Central memory CD8-positive, alpha-beta T cell (primary cell): ENCODE measurements around the gene SMC5.
"Not testable (repeated sequence)": the region's sequence is repeated elsewhere in the genome, so short reads cannot be mapped to it uniquely, and the experiment has no call there.

Source experiments
- ATAC-seq: fragments of 150-1000 bp; cut with Tn5 transposase; replicated peaks from 2 replicates; pipeline ENCODE4 v1.10.0; 2022; ENCODE audit warnings: mild to moderate bottlenecking, moderate FRiP score, moderate number of reproducible peaks; ENCODE audit not compliant: poor library complexity, severe bottlenecking; ENCODE audit errors: extremely low read depth
- DNase-seq, 2 donors: peaks; one replicate each; pipeline ENCODE4 v3.0.0; 2021; ENCODE audit warnings: low spot score in 2 of 2
- H3K27ac Mint-ChIP-seq: one replicate; pipeline ENCODE4 v1.8.0; 2022; ENCODE audit warnings: low read depth, mild to moderate bottlenecking, moderate library complexity, mixed read lengths
- H3K27me3 Mint-ChIP-seq: one replicate; pipeline ENCODE4 v1.8.0; 2022; ENCODE audit warnings: mixed read lengths
- H3K36me3 Mint-ChIP-seq: one replicate; pipeline ENCODE4 v1.8.0; 2022; ENCODE audit warnings: mild to moderate bottlenecking, moderate library complexity, mixed read lengths; ENCODE audit not compliant: insufficient read depth
- H3K4me1 Mint-ChIP-seq: one replicate; pipeline ENCODE4 v1.8.0; 2022; ENCODE audit warnings: mixed read lengths
- H3K4me3 Mint-ChIP-seq: one replicate; pipeline ENCODE4 v1.8.0; 2022; ENCODE audit warnings: mild to moderate bottlenecking, moderate library complexity, mixed read lengths
- H3K9me3 Mint-ChIP-seq: one replicate; pipeline ENCODE4 v1.8.0; 2022; ENCODE audit warnings: mixed read lengths

Gene SMC5

GRCh38 chr9:70258692-70259511, at the start of gene SMC5:
SMC5 (plus strand) TSS chr9:70258978; CDS start chr9:70259079, 101 bp downstream.
- Mint-ChIP-seq H3K27ac (peak within 1 kb of the TSS; percentile 97), H3K36me3 (peaks cover 12% of the 10 kb centered on the region), H3K9me3 (no peaks in the 10 kb centered on the region), H3K4me1 (peaks cover 49% of the 10 kb centered on the region), H3K27me3 (no peaks in the 10 kb centered on the region), H3K4me3 (peak within 1 kb of the TSS; percentile 90)
- ATAC-seq (peak; percentile 88), DNase-seq (peak; percentile 85 to 87)

GRCh38 chr9:70217029-70217428, 41.7 kb upstream of the SMC5 start:
- DNase-seq: no peak

GRCh38 chr9:70218767-70219166, 40.0 kb upstream of the SMC5 start:
- Mint-ChIP-seq H3K4me3 (no peak overlapping the region), H3K27me3 (peaks cover 5% of the 10 kb centered on the region), H3K4me1 (no peaks in the 10 kb centered on the region), H3K27ac (no peak overlapping the region), H3K9me3 (peaks cover 11% of the 10 kb centered on the region), H3K36me3 (no peaks in the 10 kb centered on the region)
- ATAC-seq: no peak
- DNase-seq: no peak

More at GRCh38 chr9:70217029-70217428, 41.7 kb upstream of the SMC5 start:
- H3K36me3 Mint-ChIP-seq: no peaks in the 10 kb centered on the region
- no peak for ATAC-seq
- no peak overlapping the region for H3K4me3 Mint-ChIP-seq
- peaks cover 9% of the 10 kb centered on the region for H3K27me3 Mint-ChIP-seq
- peaks cover 11% of the 10 kb centered on the region for H3K9me3 Mint-ChIP-seq
- no peaks in the 10 kb centered on the region for H3K4me1 Mint-ChIP-seq
- no peak overlapping the region for H3K27ac Mint-ChIP-seq

- no peak overlapping the region for H3K4me3 Mint-ChIP-seq
- H3K27ac Mint-ChIP-seq: no peak overlapping the region
- no peaks in the 10 kb centered on the region for H3K4me1 Mint-ChIP-seq
- H3K27me3 Mint-ChIP-seq: no peaks in the 10 kb centered on the region
- H3K36me3 Mint-ChIP-seq: no peaks in the 10 kb centered on the region
- ATAC-seq (no peak), DNase-seq (no peak)
- no peaks in the 10 kb centered on the region for H3K9me3 Mint-ChIP-seq
These were observed 38.6 kb upstream of the SMC5 start for GRCh38 chr9:70220216-70220615.

GRCh38 chr9:70222354-70222753, 36.4 kb upstream of the SMC5 start:
- no peaks in the 10 kb centered on the region for H3K4me1 Mint-ChIP-seq
- no peaks in the 10 kb centered on the region for H3K36me3 Mint-ChIP-seq
- no peaks in the 10 kb centered on the region for H3K27me3 Mint-ChIP-seq
- ATAC-seq (no peak), DNase-seq (no peak)
- no peak overlapping the region for H3K27ac Mint-ChIP-seq
- H3K4me3 Mint-ChIP-seq: no peak overlapping the region
- no peaks in the 10 kb centered on the region for H3K9me3 Mint-ChIP-seq

- Mint-ChIP-seq H3K9me3 (no peaks in the 10 kb centered on the region), H3K27me3 (peaks cover 9% of the 10 kb centered on the region), H3K27ac (no peak overlapping the region), H3K4me1 (no peaks in the 10 kb centered on the region), H3K4me3 (no peak overlapping the region), H3K36me3 (no peaks in the 10 kb centered on the region)
- no peak for DNase-seq
- no peak for ATAC-seq
These were observed 30.7 kb upstream of the SMC5 start for GRCh38 chr9:70228118-70228517.

GRCh38 chr9:70228611-70229010, 30.2 kb upstream of the SMC5 start:
- Mint-ChIP-seq H3K9me3 (no peaks in the 10 kb centered on the region), H3K27ac (no peak overlapping the region), H3K36me3 (no peaks in the 10 kb centered on the region), H3K4me3 (no peak overlapping the region), H3K4me1 (no peaks in the 10 kb centered on the region), H3K27me3 (peaks cover 14% of the 10 kb centered on the region)
- no peak for ATAC-seq
- no peak for DNase-seq

GRCh38 chr9:70229026-70229425, 29.8 kb upstream of the SMC5 start:
- Mint-ChIP-seq H3K36me3 (no peaks in the 10 kb centered on the region), H3K4me3 (no peak overlapping the region), H3K27me3 (peaks cover 18% of the 10 kb centered on the region), H3K4me1 (no peaks in the 10 kb centered on the region), H3K9me3 (no peaks in the 10 kb centered on the region), H3K27ac (no peak overlapping the region)
- DNase-seq (no peak), ATAC-seq (no peak)

- no peaks in the 10 kb centered on the region for H3K9me3 Mint-ChIP-seq
- no peak overlapping the region for H3K27ac Mint-ChIP-seq
- peaks cover 20% of the 10 kb centered on the region for H3K27me3 Mint-ChIP-seq
- ATAC-seq (no peak), DNase-seq (no peak)
- H3K36me3 Mint-ChIP-seq: no peaks in the 10 kb centered on the region
- no peaks in the 10 kb centered on the region for H3K4me1 Mint-ChIP-seq
- H3K4me3 Mint-ChIP-seq: no peak overlapping the region
These were observed 29.2 kb upstream of the SMC5 start for GRCh38 chr9:70229579-70229978.

- peaks cover 31% of the 10 kb centered on the region for H3K27me3 Mint-ChIP-seq
- ATAC-seq: no peak
- DNase-seq: no peak
- no peak overlapping the region for H3K4me3 Mint-ChIP-seq
- no peaks in the 10 kb centered on the region for H3K36me3 Mint-ChIP-seq
- H3K27ac Mint-ChIP-seq: no peak overlapping the region
- H3K9me3 Mint-ChIP-seq: no peaks in the 10 kb centered on the region
- H3K4me1 Mint-ChIP-seq: no peaks in the 10 kb centered on the region
These were observed 26.3 kb upstream of the SMC5 start for GRCh38 chr9:70232476-70232875.

- ATAC-seq, H3K27ac Mint-ChIP-seq, H3K36me3 Mint-ChIP-seq, H3K9me3 Mint-ChIP-seq, H3K4me3 Mint-ChIP-seq, DNase-seq, H3K4me1 Mint-ChIP-seq: not testable (repeated sequence)
- peaks cover 34% of the 10 kb centered on the region for H3K27me3 Mint-ChIP-seq
These were observed 24.6 kb upstream of the SMC5 start for GRCh38 chr9:70234208-70234607.

GRCh38 chr9:70245952-70246351, 12.8 kb upstream of the SMC5 start:
- not testable (repeated sequence) for H3K4me3 Mint-ChIP-seq, H3K36me3 Mint-ChIP-seq, H3K9me3 Mint-ChIP-seq, ATAC-seq, H3K27ac Mint-ChIP-seq, DNase-seq, H3K4me1 Mint-ChIP-seq
- peaks cover 40% of the 10 kb centered on the region for H3K27me3 Mint-ChIP-seq

GRCh38 chr9:70250221-70250620, 8.6 kb upstream of the SMC5 start:
- Mint-ChIP-seq H3K27ac (no peak overlapping the region), H3K4me3 (no peak overlapping the region), H3K9me3 (no peaks in the 10 kb centered on the region), H3K27me3 (no peaks in the 10 kb centered on the region), H3K36me3 (no peaks in the 10 kb centered on the region), H3K4me1 (no peaks in the 10 kb centered on the region)
- ATAC-seq (no peak), DNase-seq (no peak)
